Frontal cortex (tissue), 4 donors: ENCODE data around the gene ODC1. TPM values are rescaled to one million over a fixed set of nuclear protein-coding genes. Genes with fewer than 3 reads are reported as not detected.
A peak's percentile ranks its signal among the peaks of the same experiment; 100 is the strongest.

Experiments
- DNase-seq, 2 donors: peaks; one replicate each; pipeline ENCODE4 v3.0.0; 2012; ENCODE audit warnings: low spot score in 2 of 2
- FAIRE-seq: peaks from 2 replicates; lab custom pipeline; 2012; peaks lifted over from hg19 to GRCh38; lab: Jason Lieb, UNC
- total RNA-seq: library from RNA; depleted of rRNA; stranded (reverse); fragments of >200 nt; gene quantifications from one replicate; pipeline ENCODE4 v1.2.3, GENCODE V29; 2014
- donor health status: control.
- donor health status: control.
- donor health status: control.

ODC1 gene
- total RNA-seq, 1 donor from 2014 or later = 143 TPM

- DNase-seq (no peak), FAIRE-seq (no peak)
Measured at GRCh38 chr2:10423400-10423774, 24.7 kb downstream of the ODC1 start.

- DNase-seq (no peak), FAIRE-seq (no peak)
Measured at GRCh38 chr2:10422732-10423399, 25.3 kb downstream of the ODC1 start.

DNA sequence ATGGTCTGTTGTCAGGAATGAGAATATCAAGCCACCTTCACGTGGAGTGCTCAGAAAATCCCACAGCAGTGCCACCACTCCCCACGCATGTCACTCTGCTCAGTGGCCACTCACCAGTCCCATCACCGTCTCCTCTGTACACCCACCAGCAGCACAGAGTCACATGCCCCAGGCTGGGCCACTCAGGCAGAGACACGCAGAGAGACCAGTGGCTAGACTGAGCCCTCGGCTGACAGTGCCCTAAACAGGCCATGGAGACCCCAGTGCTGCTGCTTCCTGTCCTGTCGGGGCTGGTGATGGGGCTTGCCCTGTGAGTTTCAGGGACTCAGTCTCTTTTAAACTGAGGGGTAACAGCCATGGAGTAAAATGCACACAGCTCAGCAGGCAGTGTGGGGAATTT lies 25.9 kb downstream of the ODC1 start:
- no peak for FAIRE-seq
- DNase-seq = no peak

DNA sequence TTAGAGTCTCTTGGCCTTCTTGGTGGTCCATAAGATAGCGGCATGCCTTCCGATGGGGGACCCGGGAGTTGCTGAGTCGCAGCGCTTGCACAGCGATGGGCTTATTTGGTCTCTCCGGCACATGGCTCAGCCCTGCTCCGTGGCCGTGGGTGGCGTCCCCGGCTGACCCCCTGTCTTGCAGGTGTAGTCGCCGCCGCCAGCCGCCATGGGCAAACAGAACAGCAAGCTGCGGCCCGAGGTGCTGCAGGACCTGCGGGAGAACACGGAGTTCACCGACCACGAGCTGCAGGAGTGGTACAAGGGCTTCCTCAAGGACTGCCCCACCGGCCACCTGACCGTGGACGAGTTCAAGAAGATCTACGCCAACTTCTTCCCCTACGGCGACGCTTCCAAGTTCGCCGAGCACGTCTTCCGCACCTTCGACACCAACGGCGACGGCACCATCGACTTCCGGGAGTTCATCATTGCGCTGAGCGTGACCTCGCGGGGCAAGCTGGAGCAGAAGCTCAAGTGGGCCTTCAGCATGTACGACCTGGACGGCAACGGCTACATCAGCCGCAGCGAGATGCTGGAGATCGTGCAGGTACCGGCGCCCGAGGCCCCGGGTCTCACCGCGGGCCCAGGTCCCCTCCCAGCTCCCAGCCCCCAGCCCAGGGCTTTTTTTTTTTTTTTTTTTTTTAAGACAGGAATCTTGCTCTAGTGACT lies 28.4 kb downstream of the ODC1 start:
- DNase-seq (no peak), FAIRE-seq (no peak)

DNA sequence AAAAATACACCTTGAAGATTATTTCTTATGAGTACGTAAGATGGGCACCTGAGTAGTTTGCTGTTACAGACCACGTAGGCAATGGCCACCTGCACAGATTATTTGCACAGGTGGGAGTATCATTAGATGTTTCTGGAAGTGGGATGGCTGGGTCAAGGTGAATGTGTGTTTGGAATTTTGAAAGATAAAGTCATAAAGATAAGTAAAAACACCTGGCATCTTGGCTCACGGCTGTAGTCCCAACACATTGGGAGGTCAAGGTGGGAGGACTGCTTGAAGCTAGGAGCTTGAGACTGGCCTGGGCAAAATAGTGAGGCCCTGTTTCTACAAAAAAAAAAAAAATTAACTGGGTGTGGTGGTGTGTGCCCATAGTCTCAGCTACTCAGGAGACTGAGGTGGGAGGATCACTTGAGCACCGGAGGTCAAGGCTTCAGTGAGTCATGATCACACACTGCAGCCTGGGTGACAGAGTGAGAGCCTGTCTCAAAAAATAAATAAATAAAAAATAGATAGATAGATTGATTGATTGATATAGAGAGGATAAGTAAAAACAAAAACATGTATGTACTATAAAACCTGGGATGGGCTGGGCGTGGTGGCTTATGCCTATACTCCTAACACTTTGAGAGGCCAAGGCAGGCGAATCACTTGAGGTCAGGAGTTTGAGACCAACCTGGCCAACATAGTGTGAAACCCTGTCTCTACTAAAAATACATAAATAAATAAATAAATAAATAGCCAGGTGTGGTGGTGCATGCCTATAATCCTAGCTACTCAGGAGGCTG lies 30.4 kb downstream of the ODC1 start:
- no peak for FAIRE-seq
- DNase-seq = no peak

GRCh38 chr2:10415640-10416039 lies 32.5 kb downstream of the ODC1 start:
- FAIRE-seq = no peak

GRCh38 chr2:10415048-10415447 lies 33.1 kb downstream of the ODC1 start:
- FAIRE-seq = no peak
- DNase-seq = no peak

More at GRCh38 chr2:10415640-10416039, 32.5 kb downstream of the ODC1 start:
- no peak for DNase-seq

DNA sequence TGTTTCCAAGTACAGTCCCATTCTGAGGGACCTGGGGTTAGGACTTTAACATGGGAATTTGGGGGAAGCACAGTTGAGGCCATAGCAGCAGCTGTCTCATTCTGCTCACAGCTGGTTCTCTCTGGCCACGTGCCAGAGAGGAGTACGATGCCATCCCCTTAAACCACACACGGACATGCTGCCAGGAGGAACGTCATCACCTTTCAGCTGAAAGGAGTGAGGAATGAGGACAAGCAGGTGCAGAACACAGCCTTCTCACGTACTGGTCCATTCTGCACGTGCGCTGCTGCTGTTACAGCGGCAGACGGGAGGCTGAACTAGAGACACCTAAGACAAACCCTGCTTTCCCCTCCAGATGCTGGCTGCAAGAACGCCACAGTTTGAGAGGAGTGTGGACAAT lies 33.5 kb downstream of the ODC1 start:
- no peak for FAIRE-seq
- no peak for DNase-seq

DNA sequence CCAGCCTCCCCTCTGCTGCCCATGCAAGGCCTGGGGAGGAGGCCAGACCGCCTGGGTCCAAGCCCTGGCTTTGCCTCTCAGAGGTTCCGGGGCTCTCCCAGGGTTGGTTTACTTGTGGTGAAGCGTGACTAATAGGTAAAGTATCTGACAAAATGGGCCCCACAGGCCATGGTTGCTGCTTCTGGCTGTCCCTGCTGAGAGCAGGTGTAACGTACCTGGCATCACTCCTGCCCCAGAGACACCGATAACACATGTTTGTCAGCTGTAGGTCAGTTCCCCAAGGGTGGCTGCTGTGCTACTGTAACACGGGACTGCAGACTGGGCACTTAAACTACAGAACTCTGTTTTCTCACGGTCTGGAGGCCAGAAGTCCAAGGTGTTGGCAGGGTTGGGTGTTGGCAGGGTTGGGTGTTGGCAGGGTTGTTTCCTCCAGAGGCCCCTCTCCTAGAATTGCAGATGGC lies 34.1 kb downstream of the ODC1 start:
- FAIRE-seq (no peak), DNase-seq (no peak)

DNA sequence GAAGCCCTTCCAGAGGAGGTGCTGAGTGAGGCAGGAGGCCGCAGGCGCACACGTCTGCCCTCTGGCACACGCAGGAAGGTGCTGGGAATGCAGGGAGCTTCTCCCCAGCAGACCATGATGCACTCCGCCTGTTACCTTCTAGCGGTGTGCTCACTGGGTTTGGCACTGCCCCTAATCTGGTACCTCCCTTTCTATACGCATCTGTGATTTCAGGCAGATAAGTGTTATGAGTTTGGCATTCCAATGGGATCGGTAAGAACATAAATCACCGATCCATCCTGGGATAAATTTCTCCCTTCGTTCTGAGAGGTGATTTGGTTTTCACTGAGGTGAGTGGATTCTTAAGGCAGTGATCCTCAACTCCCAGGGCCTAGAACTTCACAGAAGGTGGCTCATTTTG lies 34.6 kb downstream of the ODC1 start:
- no peak for FAIRE-seq
- no peak for DNase-seq

DNA sequence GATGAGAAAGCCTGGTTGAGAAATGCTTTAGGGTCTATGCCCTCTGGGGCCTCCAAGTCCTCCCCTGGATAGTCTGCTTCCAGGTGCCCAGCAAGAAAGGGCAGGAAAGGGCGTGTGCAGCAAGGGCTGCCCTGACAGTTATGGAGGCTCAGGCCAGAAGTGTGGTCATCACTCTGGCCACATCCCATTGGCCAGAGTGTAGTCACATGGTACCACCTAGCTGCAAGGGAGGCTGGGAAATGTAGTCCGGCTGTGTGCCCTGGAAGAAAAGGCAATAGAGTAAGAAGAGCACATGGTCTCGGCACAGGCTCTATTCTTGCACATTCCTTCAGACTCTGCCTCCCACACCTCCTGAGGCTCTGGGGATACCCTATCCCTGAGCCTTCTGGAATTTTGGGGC lies 35.7 kb downstream of the ODC1 start:
- DNase-seq (no peak), FAIRE-seq (no peak)

DNA sequence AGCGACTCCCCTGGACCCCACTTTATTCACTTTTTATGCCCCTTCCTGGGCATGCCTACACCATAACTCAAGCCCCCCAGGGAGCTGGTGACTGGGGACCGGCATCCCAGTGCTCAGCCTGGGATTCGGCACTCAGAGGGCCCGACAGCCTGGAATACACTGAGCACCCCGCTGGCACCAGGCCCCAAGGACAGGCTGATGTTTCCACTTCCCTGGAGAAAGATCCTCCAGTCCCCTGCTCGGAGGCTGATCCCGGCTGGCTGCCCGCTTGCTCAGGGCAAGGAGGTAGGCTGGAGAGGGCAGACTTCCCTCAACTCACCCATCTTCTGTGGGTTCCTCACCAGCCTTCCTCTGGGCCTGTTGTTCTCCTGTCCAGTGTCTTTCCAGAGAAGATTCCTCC lies 36.6 kb downstream of the ODC1 start:
- DNase-seq = no peak
- FAIRE-seq = no peak

- DNase-seq = no peak
- no peak for FAIRE-seq
Measured at GRCh38 chr2:10410823-10411437, 37.2 kb downstream of the ODC1 start.

- DNase-seq = no peak
- FAIRE-seq = no peak
Measured at GRCh38 chr2:10410001-10410822, 37.9 kb downstream of the ODC1 start.

- FAIRE-seq (no peak), DNase-seq (peak; percentile 63 to 79)
Measured at GRCh38 chr2:10408649-10409579, 39.2 kb downstream of the ODC1 start.

DNA sequence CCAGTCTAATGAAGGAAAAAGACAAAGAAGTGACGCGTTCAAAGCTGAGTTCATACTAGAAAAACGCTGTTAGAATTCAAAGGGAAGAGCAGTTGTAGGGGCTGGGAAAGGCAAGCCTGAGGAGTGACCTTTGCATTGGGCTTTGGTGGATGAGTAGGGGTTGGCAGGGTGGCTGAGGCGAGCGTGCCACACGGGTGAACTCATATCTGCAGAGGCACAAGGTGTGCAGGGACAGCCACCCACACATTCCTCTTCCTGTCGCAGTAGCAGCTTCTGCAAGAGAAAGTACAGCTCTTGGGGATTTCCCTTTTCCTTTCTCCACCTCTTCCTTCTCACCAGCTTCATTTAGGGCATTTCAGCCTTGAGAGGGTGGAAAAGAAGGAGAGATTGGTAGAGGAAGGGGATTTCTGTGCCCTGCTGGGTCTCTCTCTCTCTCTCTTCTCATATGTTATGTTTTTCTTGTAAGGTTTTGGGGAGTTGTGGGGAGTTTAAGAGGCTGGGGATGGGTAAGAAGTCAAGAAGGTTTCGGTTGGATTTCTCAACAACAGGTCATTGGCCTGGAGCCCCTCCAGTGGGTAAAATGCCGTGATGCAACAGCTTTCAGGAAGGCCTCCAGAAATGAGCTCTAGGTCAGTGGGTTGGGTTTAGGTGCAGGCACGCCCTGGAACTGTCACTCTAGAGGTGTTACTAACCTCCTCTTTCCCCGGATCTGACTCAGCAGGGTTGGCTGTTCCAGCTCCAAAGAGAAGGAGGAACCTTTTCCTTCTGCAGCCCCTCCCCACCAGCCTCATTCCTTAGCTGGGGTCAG lies 40.1 kb downstream of the ODC1 start:
- FAIRE-seq = no peak
- DNase-seq = no peak

- no peak for DNase-seq
- no peak for FAIRE-seq
Measured at GRCh38 chr2:10407432-10407831, 40.7 kb downstream of the ODC1 start.
